NCI-H1105 treated with DMSO at 0.1 percent for 48 hours (cell line): ENCODE data around the gene TMEM108.

Experiments used
- DNase-seq: peaks from one replicate; lab custom pipeline; 2025; lab: John Stamatoyannopoulos, UW

The TMEM108 gene

GRCh38 chr3:133117342-133117741 is 79.2 kb downstream of the TMEM108 start:
- DNase-seq = peak; percentile 92

DNA sequence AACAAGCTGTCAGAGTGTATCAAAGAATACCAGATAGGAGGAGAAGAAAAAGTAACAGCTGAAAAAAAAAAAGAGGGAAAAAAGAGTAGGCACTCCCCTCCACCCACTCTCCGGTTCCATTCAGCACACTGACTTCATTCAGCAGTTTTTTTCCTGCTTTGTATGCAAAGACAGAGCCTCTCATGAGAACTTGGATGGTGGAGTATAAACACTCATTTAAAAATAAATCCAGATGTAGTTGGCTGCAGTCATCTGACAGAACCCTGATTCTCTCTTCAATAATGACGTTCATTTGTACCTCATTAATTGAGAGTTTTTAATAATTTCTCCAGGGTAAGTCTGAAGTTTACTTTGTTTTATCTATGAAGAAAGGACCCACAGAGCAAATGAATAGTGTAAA is 81.0 kb downstream of the TMEM108 start:
- DNase-seq = peak; percentile 78

DNA sequence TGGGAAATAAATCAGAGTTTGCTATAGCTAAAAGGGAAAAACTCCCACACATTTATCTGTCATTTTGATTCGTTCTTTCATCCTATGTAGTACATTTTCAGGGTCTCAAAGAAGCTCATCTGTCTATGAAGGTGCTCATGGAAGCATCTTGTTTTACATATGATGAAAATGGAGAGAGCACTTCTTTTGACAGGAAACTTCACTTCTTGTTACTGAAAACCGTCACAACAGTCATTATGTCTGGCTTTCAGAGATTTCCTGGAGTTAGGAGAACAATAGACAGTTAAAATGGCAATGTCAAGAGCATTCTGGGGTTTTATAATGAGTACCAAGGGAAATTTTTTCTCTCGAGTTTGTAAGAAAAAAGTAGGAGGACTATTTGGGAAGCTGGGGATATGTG is 83.3 kb downstream of the TMEM108 start:
- DNase-seq = no peak

GRCh38 chr3:133123636-133124035 is 85.4 kb downstream of the TMEM108 start:
- DNase-seq = no peak

GRCh38 chr3:133124511-133124910 is 86.3 kb downstream of the TMEM108 start:
- DNase-seq = no peak

- DNase-seq = no peak
These were observed 87.0 kb downstream of the TMEM108 start for GRCh38 chr3:133125171-133125570.

GRCh38 chr3:133125802-133126201 is 87.6 kb downstream of the TMEM108 start:
- no peak for DNase-seq

DNA sequence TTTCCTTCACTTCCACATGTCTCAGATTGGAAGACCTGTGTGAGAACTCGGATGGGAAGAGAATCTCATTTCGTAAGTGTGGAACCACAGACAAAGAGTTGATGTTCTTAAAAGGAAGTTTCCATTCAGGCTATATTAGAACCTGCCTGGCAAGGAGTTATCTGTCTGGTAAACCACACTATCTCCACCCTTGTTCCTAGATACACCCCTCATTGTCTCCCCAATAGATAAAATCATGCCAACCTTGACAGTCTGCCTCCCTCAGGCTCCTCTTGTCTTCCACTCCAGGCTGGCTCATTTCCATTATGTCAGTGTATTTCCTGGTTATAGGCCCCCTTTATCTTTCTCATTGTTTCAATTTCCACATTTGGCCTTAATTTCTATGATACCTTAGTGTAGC is 89.2 kb downstream of the TMEM108 start:
- DNase-seq = no peak

- no peak for DNase-seq
These were observed 92.0 kb downstream of the TMEM108 start for GRCh38 chr3:133130168-133130567.

DNA sequence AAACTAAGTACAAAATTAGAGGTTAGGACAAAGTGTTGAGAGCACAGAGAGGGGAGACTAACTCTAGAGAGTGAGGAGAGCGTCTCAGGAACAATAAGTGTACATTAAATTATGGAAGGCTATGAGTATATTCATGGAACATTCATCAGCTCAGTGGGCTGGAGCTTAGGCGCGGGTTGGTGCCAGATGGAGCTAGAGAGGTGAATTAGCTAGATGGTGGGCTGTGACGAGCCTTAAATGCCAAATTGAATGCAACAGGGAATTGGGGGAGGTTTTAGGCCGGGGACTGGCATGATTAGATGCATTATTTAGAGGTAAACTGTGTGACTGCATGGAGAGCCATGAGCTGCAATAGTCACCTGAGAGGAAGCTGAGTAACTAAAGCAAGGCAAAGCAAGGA is 97.1 kb downstream of the TMEM108 start:
- DNase-seq = peak; percentile 31

DNA sequence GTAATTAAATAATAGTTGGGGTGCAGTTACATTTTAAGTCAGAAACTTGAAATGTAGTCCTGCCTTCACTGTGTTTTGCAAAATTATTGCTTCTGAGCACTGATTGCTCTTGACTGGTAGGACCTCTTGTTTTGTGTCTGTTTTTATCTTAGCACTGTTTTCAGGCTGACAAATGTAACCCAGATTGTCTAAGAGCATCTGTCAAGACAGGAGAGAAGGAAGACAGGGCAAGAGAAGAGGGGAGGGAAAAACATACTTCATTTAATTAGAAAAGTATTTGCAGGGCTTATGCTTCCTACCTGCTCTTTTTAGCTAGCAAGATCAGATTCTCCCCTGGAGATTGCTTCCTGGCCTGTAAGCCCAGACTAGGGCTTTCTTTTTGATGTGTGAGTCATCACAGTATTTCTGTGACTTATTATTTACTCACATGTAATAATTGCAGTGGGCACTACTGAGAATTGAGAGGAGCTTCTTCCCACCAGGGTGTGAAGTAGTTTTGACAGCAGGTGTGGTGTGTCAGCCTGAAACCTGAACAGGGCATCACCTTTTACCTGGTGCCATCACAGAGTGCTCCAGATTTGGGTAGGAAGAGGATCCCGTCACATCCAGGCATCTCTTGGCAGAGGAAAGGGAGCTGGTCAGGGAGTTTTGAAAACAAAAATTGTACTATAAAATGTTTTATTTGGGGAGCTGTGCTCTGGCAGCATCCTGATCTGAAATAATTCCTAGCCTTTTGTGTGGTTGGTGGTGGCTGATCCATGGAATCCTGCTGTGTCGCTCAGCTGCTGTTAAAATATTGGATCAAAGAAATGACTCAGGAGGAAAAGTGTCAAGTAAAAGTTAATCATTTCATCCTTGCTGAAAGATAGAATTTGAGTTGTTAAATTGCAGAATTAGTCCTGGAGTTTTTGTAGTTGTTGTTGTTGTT is 98.2 kb downstream of the TMEM108 start:
- peak; percentile 15 for DNase-seq

DNA sequence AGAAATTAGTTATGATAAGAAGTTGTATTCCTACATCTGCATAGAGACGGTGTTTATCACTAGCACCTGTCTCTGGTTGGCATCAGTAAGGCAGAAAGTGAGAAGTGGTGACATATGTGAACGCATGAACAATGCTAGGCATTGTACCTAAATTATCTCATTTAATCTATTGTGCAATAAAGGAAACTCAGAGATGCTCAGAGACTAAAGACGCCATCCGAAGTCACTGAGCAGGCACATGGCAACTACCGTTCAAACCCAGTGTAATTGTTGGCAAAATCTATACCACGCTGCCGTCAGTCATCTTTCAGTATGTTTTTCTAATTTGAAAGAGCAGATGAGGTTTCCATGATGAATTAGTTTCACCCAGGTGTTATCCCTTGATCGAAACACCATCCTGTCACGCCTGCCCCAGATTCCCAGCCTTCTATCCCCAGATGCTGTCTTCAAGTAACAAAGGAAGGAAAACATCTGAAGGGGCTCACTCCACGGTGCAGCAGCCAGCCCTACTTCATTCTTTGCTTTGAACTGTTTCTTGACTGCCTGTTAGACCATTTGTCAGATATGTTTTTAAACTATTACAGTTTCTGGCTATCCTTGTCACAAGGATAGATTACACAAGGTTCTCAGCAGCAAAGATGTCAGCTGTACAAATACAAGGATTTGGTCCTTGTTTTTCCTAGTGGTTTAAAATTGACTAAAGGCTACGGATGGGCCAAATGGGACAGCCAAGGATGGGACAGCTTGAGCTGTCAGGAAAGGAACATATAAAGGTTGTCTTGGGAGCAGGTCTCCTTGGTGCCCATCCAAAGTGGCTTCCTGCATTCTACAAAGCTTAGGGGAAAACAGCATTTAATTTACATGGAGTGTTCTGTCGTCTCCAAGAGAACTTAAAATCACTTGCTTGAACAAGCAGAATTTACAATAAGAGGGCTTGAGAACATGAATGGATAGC is 99.1 kb downstream of the TMEM108 start:
- DNase-seq = no peak

GRCh38 chr3:133138017-133138416 is 99.8 kb downstream of the TMEM108 start:
- no peak for DNase-seq

DNA sequence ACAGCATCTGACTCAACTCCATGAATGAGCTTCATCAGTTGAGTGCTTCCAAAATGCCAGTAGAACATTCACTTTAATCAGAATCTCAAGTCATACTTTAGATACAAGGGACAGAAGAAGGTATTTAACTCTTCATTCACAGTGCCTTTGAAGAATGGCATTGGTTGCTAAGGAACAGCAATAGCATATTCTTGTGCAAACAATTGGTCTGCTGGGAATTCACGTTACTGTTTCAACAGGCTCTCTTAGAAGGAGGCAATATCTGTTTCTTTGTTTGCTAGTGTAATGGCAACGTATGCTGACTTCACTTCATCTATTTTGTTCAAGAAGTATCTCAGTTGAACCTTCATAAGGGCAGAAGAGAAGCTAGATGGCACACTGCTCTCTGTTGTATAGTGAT is 113.9 kb downstream of the TMEM108 start:
- peak; percentile 33 for DNase-seq

DNA sequence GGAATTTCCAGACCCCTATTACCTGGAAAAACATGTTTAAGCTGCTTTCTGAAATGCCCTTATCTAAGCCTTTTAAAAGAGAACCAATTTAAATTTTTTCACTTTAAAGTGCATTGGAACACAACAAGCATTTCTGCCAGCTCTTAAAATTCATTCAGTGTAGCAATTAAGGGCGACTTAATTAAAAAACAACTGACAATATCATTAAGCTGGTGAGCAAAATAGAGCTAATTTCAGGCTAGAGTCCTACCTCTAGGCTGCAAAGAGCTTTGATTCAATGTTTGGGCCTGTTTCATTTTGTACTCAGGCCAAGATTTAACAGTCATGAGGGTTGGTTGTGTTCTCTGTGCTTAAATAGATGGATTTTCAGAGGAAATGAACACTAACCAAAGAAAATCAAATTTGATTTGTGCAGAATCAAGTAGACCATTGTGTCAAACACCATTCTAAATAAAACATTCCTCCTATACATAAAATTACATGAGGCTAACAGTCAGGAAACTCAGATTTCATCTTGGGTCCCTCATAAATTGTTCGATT is 114.6 kb downstream of the TMEM108 start:
- no peak for DNase-seq

DNA sequence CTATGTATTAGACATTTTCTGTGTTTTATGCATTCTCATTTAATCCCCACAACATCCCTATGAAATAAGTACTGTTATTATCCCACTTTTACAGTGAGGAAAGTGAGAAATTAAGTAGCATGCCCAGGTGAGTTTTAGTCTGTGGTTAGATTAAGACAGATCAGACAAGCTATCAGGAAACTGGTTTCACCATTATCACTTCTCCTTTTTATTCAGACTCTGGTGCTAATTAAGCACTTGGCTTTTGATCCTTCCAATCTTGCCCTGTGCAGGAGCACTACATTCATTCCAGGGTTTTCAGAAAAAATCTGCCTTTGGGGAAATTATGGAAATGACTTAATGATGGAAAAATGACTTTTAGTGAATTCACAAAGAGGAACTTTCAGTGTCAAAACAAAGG is 115.2 kb downstream of the TMEM108 start:
- no peak for DNase-seq

- DNase-seq = no peak
These were observed 119.5 kb downstream of the TMEM108 start for GRCh38 chr3:133157716-133158115.

GRCh38 chr3:133158686-133159085 is 120.5 kb downstream of the TMEM108 start:
- DNase-seq = no peak

DNA sequence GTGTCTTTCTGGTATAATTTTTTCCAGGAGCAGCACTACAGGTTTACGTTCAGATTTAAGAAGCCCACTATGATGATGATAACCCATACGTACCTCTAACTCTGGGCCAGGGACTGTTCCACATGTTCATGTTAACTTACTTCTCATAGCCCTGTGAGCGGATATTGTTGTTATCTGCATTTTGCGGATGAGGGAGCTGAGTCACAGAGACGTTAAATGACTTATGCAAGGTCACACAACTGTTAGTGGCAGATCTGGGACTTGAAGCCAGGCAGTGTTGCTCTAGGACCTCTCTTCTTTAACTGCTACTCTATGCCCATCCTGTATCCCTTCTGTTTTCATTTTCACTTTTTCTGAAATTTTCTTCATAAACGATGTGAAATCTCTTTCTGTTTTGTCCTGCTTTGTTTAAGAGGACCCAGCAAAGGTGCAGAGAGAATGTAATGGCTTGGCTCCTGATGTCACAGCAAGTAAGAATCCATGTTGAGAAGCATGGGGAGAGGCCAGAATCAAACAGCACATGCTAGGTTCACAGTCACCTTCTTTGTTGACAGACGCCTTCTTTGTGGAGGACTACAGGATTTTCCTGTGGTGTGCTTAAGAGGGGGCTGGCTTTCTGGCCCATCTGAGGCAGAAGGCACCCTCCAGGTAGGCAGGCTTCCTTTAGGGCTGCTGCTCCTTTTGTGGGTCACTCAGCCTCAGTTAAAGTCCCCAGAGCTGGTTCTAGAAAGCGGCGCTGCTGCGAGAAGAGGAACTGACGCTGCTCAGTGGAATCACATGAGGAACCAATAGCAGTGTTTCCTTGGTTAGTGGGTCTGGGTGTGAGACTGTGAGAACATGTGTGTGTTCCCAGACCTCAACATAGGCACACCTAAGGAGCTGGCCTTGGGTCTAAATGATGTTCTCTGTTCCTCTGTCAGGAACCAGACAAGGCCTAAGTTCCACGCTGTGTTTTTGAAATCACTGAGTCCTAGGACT is 121.6 kb downstream of the TMEM108 start:
- no peak for DNase-seq

- no peak for DNase-seq
These were observed 123.5 kb downstream of the TMEM108 start for GRCh38 chr3:133161656-133162055.

DNA sequence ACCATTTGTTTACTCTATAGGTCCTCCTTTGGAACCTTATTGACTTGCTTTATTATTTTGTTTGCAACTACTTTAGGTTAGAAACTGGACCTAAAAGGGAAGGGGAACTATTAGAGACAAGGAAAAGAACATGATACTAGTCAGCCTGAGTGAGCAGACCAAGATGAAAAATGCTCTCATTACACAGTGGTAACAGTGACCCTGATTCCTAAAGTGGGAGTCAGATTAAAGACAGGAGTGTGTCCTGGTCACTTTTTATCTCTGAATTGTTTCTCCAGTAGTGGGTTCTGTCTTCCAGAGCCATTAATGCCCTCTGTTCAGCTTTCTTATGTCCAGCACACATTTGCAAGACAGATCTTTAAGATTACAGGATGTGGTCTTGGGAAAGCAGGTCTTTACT is 124.1 kb downstream of the TMEM108 start:
- DNase-seq = no peak
